Naive thymus-derived CD4-positive, alpha-beta T cell (primary cell): ENCODE data around the gene GOLGA3. TPM values are rescaled to one million over a fixed set of nuclear protein-coding genes. Genes with fewer than 3 reads are reported as not detected.

Source experiments
- polyA plus RNA-seq, 2 donors: library from polyadenylated mRNA; unstranded; fragments of 300-500 nt; fragmentation: Illumina TruSeq; gene quantifications; one replicate each; pipeline ENCODE4 v1.2.3, GENCODE V29; 2021
- total RNA-seq, 6 experiments: library from RNA in 5 of 6; stranded (reverse) in 5 of 6; gene quantifications; 1 replicate in 5 of 6; 2 replicates in 1 of 6; pipeline ENCODE4 v1.2.3 and lab custom pipeline; 2021 to 2026

Gene GOLGA3
- total and polyA plus RNA-seq, 7 experiments from 2014 or later = 11.7 to 65.7 (median 52.1) TPM

Other genes starting within 250 kb of the GOLGA3 start
- not detected for gene LRCOL1, start 218.3 kb downstream of the GOLGA3 start, total RNA-seq
- not detected for gene LRCOL1, start 218.3 kb downstream of the GOLGA3 start, polyA plus RNA-seq
- under 1 TPM in 1 of 5 experiments, not detected in 4; 0.32 TPM for gene P2RX2, start 210.1 kb downstream of the GOLGA3 start, total RNA-seq
- gene P2RX2, start 210.1 kb downstream of the GOLGA3 start, polyA plus RNA-seq = not detected
- gene POLE, start 141.5 kb downstream of the GOLGA3 start, total RNA-seq = 100 to 1,000 TPM in 1 of 5 experiments, 10 to 100 TPM in 4; 54.5 to 138 (median 62.1) TPM
- gene POLE, start 141.5 kb downstream of the GOLGA3 start, polyA plus RNA-seq = 1 to 10 TPM; 3.6 to 8.8 TPM
- 10 to 100 TPM in 1 of 5 experiments, 1 to 10 TPM in 4; 2.6 to 26.8 (median 5.4) TPM for gene PXMP2, start 141.3 kb downstream of the GOLGA3 start, total RNA-seq
- gene PXMP2, start 141.3 kb downstream of the GOLGA3 start, polyA plus RNA-seq = 10 to 100 TPM; 10.4 to 11.1 TPM
- 10 to 100 TPM; 19.3 to 51.7 (median 21.4) TPM for gene PGAM5, start 118.0 kb downstream of the GOLGA3 start, total RNA-seq
- 10 to 100 TPM; 15.3 to 26.6 TPM for gene PGAM5, start 118.0 kb downstream of the GOLGA3 start, polyA plus RNA-seq
- gene ANKLE2, start 67.0 kb downstream of the GOLGA3 start, total RNA-seq = 10 to 100 TPM; 69.5 to 95.5 (median 92.2) TPM
- 10 to 100 TPM; 21.5 to 34.3 TPM for gene ANKLE2, start 67.0 kb downstream of the GOLGA3 start, polyA plus RNA-seq
- gene CHFR, start 58.7 kb upstream of the GOLGA3 start, total RNA-seq = 10 to 100 TPM; 66.7 to 97.8 (median 81.7) TPM
- gene CHFR, start 58.7 kb upstream of the GOLGA3 start, polyA plus RNA-seq = 10 to 100 TPM; 25.2 to 44.4 TPM
- gene ZNF605, start 127.4 kb upstream of the GOLGA3 start, total RNA-seq = 10 to 100 TPM in 3 of 5 experiments, 1 to 10 TPM in 2; 5.4 to 17.8 (median 11.8) TPM
- 1 to 10 TPM in 1 of 2 donors, under 1 TPM in 1; 0.98 to 1.6 TPM for gene ZNF605, start 127.4 kb upstream of the GOLGA3 start, polyA plus RNA-seq
- 10 to 100 TPM; 16.0 to 38.8 (median 33.6) TPM for gene ZNF26, start 157.5 kb upstream of the GOLGA3 start, total RNA-seq
- gene ZNF26, start 157.5 kb upstream of the GOLGA3 start, polyA plus RNA-seq = 10 to 100 TPM; 12.6 to 27.8 TPM
- gene ZNF84, start 208.6 kb upstream of the GOLGA3 start, total RNA-seq = 10 to 100 TPM; 27.4 to 52.7 (median 31.6) TPM
- gene ZNF84, start 208.6 kb upstream of the GOLGA3 start, polyA plus RNA-seq = 10 to 100 TPM; 22.5 to 22.6 TPM